ENCODE data around the gene NDOR1.
A peak's percentile ranks its signal among the peaks of the same experiment; 100 is the strongest.

NDOR1 gene

GRCh38 chr9:137224830-137225694, 19.6 kb downstream of the NDOR1 start, which contains the start of gene CYSRT1:
CYSRT1 (plus strand) TSS chr9:137225174; CDS start chr9:137225622, 448 bp downstream.
- Histone ChIP-seq H3K79me2 (ENCODE audit: insufficient read depth, low read length) (no peaks in the 10 kb centered on the region), H3K4me2 (ENCODE audit: low read length) (peak within 1 kb of the TSS; percentile 84), H3K9me3 (ENCODE audit: low read length) (no peaks in the 10 kb centered on the region), H3K27me3 (ENCODE audit: insufficient read depth, low read length) (peaks cover 3% of the 10 kb centered on the region; the same call in 1 of the 2 replicates), H3K9ac (ENCODE audit: low read length) (peak within 1 kb of the TSS; percentile 91), H3K36me3 (ENCODE audit: insufficient read depth, low read length) (no peaks in the 10 kb centered on the region), H3F3A (ENCODE audit: insufficient read depth, low read length) (no peaks in the 10 kb centered on the region), H3K4me3 (ENCODE audit: low read depth, low read length, poor library complexity, severe bottlenecking) (peak within 1 kb of the TSS; percentile 81), H3K9me2 (ENCODE audit: low read depth, low read length) (no peaks in the 10 kb centered on the region), H3K27ac (ENCODE audit: low read depth, low read length, poor library complexity, severe bottlenecking) (no peak within 1 kb of the TSS), H2AFZ (ENCODE audit: low read length) (no peak within 1 kb of the TSS), H3K4me1 (ENCODE audit: insufficient read depth, low read length, severe bottlenecking) (peaks cover 17% of the 10 kb centered on the region), H4K20me1 (ENCODE audit: insufficient read depth, low read length) (no peaks in the 10 kb centered on the region)
- TF ChIP-seq CTCF (IDR thresholded peaks at IDR 0.05; ENCODE audit: low read length) (no peak), EZH2 (IDR thresholded peaks at IDR 0.05; ENCODE audit: borderline replicate concordance, low read length) (no peak)

- H3K4me1 ChIP-seq (ENCODE audit: insufficient read depth, low read length, severe bottlenecking), result peaks cover 17% of the 10 kb centered on the region
- H3K79me2 ChIP-seq (ENCODE audit: insufficient read depth, low read length), result no peaks in the 10 kb centered on the region
- H3K4me2 ChIP-seq (ENCODE audit: low read length), result no peak overlapping the region
- no peak overlapping the region for H3K4me3 ChIP-seq (ENCODE audit: low read depth, low read length, poor library complexity, severe bottlenecking)
- no peaks in the 10 kb centered on the region for H3K36me3 ChIP-seq (ENCODE audit: insufficient read depth, low read length)
- no peak overlapping the region for H3K27ac ChIP-seq (ENCODE audit: low read depth, low read length, poor library complexity, severe bottlenecking)
- H4K20me1 ChIP-seq (ENCODE audit: insufficient read depth, low read length), result no peaks in the 10 kb centered on the region
- H3K9me3 ChIP-seq (ENCODE audit: low read length), result no peaks in the 10 kb centered on the region
- peaks cover 9% of the 10 kb centered on the region; the same call in 1 of the 2 replicates for H3K27me3 ChIP-seq (ENCODE audit: insufficient read depth, low read length)
- no peak overlapping the region for H3K9ac ChIP-seq (ENCODE audit: low read length)
- no peak for TF ChIP-seq EZH2 (IDR thresholded peaks at IDR 0.05; ENCODE audit: borderline replicate concordance, low read length)
- no peak for TF ChIP-seq CTCF (IDR thresholded peaks at IDR 0.05; ENCODE audit: low read length)
- H3K9me2 ChIP-seq (ENCODE audit: low read depth, low read length), result no peaks in the 10 kb centered on the region
- H2AFZ ChIP-seq (ENCODE audit: low read length), result no peak overlapping the region
- H3F3A ChIP-seq (ENCODE audit: insufficient read depth, low read length), result no peaks in the 10 kb centered on the region
Observed at GRCh38 chr9:137225699-137226331, 20.3 kb downstream of the NDOR1 start.

- no peak overlapping the region for H3K4me3 ChIP-seq (ENCODE audit: low read depth, low read length, poor library complexity, severe bottlenecking)
Observed at GRCh38 chr9:137226338-137227053, 21.0 kb downstream of the NDOR1 start.

More at GRCh38 chr9:137226338-137227053, 21.0 kb downstream of the NDOR1 start:
- H3K27ac ChIP-seq (ENCODE audit: low read depth, low read length, poor library complexity, severe bottlenecking), result no peak overlapping the region
- H3K79me2 ChIP-seq (ENCODE audit: insufficient read depth, low read length), result no peaks in the 10 kb centered on the region
- no peaks in the 10 kb centered on the region for H3K9me2 ChIP-seq (ENCODE audit: low read depth, low read length)
- no peaks in the 10 kb centered on the region for H4K20me1 ChIP-seq (ENCODE audit: insufficient read depth, low read length)
- no peaks in the 10 kb centered on the region for H3K36me3 ChIP-seq (ENCODE audit: insufficient read depth, low read length)
- no peaks in the 10 kb centered on the region for H3F3A ChIP-seq (ENCODE audit: insufficient read depth, low read length)
- no peak for TF ChIP-seq CTCF (IDR thresholded peaks at IDR 0.05; ENCODE audit: low read length)
- TF ChIP-seq EZH2 (IDR thresholded peaks at IDR 0.05; ENCODE audit: borderline replicate concordance, low read length), result no peak
- H3K4me2 ChIP-seq (ENCODE audit: low read length), result no peak overlapping the region
- peaks cover 10% of the 10 kb centered on the region; the same call in 1 of the 2 replicates for H3K27me3 ChIP-seq (ENCODE audit: insufficient read depth, low read length)
- no peak overlapping the region for H2AFZ ChIP-seq (ENCODE audit: low read length)
- H3K9me3 ChIP-seq (ENCODE audit: low read length), result no peaks in the 10 kb centered on the region
- H3K9ac ChIP-seq (ENCODE audit: low read length), result no peak overlapping the region
- H3K4me1 ChIP-seq (ENCODE audit: insufficient read depth, low read length, severe bottlenecking), result peaks cover 17% of the 10 kb centered on the region

Data from OCI-LY1 (cell line).